Lung microvascular endothelial cell (primary cell): ENCODE data around the gene VGLL4. TPM values are rescaled to one million over a fixed set of nuclear protein-coding genes. Genes with fewer than 3 reads are reported as not detected.
A peak's percentile ranks its signal among the peaks of the same experiment; 100 is the strongest.

Experiments
- DNase-seq, 2 donors: peaks; one replicate each; pipeline versions ENCODE4 v3.0.0 to v3.0.0-alpha.2; 2010; ENCODE audit warnings: low read depth in 2 of 2
- total RNA-seq: library from RNA; depleted of rRNA; stranded (reverse); fragments of >200 nt; gene quantifications from 2 replicates; pipeline ENCODE4 v1.2.1, GENCODE V29; 2014

VGLL4 gene
- total RNA-seq, 1 donor from 2014 or later = 58.1 TPM

DNA sequence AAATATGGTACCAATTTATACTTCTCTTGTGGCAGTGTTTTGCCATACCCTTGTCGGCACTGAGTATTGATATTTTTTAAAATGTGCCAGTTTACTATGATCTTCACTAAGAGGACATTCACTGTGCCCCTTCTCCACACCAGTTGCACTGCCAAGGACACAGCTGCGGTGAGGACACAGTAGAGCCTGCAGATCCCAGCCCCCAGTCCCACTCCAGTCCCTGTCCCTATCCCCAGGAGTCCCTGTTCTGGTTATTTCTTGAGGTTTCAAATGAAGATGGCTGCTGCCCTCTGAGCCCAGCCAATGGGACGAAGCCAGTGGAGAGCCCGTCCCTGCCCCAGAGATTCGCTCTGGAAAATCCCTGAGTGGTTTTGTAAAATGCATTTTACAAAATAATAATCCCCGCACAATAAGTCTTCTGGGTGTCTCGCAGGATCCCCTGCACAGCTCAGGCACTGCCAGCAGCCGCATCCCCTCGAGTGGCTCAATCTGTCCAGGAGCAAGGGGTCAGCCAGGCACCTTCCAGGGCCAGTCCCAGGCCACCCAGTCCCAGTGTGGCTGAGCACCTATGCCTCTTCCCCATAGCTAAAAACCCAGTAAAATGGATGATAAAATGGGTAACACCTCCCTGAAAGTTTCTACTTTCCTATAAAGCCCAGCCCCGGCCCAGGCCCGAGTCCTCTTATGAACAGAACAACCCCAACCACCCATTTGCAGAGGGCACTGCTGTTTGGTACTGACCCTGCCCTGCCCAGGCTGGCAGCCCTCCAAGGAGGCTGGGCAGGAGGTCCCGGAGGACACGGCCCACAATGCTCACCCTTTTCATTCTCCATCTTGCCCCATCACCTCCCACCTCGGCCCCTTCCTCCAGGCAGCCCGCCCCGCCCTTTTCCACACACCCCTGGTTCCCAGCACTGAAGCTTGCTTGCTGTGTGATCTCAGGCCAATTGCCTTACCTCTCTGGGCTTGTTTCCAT lies 91.1 kb downstream of the VGLL4 start:
- DNase-seq = no peak

DNA sequence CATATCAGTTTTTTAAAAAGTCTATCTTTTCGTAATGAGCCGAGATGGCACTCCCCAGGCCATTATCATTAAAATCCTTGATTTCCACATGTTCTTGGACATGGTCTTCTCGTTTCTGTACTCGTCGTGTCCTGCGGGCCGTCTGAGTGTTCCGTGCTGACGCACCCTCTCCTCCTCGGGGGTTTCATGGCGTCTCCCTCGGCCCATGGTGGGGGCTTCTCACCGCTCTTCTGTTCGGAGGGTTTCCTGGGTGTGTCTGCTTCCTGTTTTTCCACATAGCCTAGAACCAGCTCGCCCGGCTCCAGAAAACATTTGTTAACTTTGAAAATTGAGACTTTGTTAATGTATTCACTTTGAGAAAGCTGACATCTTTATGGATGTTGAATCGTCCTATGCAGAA lies 92.7 kb downstream of the VGLL4 start:
- no peak for DNase-seq

- no peak for DNase-seq
These were observed 94.1 kb downstream of the VGLL4 start for GRCh38 chr3:11549580-11550140.

GRCh38 chr3:11548721-11549131 lies 95.0 kb downstream of the VGLL4 start:
- DNase-seq = peak; percentile 75 to 85

DNA sequence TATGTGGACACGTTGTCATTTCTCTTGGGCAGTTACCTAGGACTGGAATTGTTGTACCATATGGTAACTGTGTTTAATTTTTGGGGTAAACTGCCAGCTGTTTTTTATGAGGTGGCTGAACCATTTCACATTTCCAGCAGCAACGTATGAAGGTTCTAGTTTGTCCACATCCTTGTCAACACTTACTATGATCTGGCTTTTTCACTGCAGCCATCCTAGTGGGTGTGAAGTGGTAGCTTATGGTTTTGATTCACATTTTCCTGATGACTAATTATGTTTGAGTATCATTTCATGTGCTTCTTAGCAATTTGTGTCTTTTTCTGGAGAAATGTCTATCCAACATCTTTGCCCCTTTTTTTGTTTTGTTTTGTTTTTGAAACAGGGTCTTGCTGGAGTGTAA lies 96.2 kb downstream of the VGLL4 start:
- DNase-seq = no peak

- no peak for DNase-seq
These were observed 96.9 kb downstream of the VGLL4 start for GRCh38 chr3:11546657-11547302.

GRCh38 chr3:11545186-11545851 lies 98.4 kb downstream of the VGLL4 start:
- DNase-seq = no peak

DNA sequence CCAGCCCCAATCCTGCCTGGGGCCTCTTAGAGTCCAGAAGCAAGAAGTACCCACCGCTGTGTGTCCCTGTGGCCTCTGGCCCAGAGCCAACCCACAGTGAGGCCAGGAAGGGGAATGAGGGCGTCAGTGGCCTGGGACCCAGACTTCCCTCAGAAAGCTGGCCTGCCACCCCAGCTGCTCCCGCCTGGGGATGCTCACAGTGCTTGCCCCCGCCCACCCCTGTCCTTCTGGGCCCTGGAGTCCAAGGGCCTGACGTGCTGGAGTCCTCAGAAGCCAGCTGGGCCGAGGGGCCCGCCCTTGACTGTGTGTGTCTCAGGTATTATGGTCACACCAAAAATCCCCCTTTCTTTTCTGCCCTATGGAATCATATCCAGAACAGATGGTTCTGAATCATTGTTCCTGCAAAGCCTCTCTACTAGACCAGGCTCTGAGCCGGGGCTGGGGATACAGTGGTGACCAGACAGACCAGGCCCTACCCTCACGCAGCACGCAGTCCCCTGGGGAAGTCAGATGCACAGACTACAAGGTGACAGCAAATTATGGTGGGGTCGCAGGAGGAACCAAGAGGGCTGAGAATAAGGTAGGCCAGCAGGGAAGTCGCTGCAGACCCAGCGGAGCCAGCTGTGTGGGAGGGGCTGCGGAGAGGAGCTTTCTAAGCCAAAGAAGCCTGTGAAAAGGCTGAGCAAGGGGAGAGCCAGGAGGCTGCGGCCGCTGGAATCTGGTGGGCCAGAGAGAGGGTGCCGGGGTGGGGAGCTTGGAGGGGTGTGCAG lies 99.1 kb downstream of the VGLL4 start:
- no peak for DNase-seq

- no peak for DNase-seq
These were observed 99.7 kb downstream of the VGLL4 start for GRCh38 chr3:11543948-11544387.

DNA sequence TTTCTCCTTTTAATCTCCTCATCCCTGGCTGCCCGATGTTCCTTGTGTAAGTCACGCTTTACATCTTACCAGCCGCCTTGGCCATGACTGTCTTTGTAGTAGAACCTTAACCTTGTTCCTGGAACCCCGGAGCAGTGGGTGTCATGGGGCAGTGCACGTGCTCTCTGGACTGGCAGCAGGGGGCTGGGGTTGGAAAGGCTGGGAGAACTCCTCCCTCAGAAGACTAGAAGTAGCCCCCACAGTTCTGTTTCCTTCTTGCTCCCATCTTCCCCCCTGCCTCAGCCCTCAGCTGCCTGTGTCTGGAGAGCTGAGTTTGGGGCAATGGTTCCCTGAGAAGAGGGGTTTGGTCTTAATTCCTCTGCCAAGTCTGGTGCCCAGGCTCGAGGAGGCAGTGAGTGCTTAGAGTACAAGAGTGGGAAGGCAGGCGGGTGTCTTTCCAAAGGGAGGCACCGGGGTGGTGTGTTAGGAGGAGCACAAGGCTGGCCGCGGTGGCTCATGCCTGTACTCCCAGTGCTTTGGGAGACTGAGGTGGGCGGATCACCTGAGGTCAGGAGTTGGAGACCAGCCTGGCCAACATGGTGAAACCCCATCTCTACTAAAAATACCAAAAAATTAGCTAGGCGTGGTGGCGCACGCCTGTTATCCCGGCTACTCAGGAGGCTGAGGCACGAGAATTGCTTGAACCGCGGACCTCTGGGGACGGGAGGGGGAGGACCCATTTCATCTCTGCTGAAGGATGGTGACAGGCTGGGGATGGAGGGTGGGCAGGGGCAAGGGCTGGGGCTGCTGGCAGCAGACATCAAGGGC lies 100.4 kb downstream of the VGLL4 start:
- no peak for DNase-seq

- no peak for DNase-seq
These were observed 101.2 kb downstream of the VGLL4 start for GRCh38 chr3:11542551-11542950.

DNA sequence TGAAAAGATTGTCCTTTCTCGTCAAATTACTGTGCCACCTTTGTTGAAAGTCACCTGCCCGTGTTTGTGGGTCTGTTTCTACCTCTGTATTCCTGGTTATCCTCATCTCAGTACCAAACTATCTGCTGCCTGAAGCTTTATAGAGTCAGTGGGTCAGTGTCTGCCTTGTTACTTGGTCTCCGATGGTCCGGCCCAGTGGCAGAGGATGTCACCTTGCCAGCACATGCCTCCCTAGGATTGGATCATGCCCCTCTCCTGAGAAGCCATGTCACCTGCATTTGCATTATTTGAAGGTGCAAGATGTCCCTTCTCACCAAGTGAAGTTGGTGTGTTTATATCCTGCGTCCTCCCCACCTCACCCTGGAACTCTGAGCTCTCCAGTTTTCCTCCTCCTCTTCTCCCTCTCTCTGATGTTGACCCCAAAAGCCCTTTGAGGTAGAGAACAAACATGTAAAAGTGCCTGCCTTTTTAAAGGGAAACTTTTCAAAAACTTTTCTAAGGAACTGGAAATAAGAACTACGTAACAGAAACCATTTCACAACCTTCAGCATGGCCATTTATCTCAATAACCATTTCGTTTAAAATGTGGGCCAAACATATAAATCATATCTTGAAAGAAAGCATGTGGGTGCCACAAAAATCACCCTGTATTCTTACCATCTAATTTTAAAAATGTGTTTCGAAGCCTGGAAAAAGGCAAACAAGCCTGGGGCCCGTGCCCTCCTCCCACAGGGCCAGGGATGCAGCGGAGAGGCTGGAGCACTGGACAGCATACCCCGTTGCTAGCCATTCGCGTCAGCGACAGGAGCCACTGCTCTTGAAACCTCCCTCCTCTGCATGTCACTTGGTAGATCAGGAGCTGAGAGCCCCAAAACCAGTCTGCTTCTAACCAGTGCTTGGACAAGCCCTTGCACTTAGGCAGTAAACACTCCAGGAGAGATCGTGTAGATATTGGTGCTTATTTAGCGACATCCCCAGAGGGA lies 102.1 kb downstream of the VGLL4 start:
- no peak for DNase-seq

DNA sequence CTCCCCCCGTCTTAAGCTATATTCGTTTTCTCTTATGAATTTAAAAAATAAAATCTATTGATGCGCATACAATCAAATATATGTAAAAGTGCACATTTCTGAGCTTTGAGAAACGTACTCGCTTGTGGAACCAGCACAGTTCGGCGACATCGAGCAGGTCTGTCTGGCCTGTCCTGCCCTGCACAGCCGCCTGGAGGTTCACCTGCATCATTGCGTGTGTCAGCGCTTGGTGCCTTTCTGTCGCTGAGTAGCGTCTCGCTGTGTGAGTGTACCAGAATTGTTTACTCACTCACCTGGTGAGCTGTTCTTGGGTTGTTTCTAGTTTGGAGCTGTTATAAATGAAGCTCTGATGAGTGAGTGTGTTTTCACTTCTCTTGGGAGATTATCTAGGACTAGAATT lies 104.0 kb downstream of the VGLL4 start:
- DNase-seq = no peak

GRCh38 chr3:11539218-11539617 lies 104.5 kb downstream of the VGLL4 start:
- DNase-seq = no peak

DNA sequence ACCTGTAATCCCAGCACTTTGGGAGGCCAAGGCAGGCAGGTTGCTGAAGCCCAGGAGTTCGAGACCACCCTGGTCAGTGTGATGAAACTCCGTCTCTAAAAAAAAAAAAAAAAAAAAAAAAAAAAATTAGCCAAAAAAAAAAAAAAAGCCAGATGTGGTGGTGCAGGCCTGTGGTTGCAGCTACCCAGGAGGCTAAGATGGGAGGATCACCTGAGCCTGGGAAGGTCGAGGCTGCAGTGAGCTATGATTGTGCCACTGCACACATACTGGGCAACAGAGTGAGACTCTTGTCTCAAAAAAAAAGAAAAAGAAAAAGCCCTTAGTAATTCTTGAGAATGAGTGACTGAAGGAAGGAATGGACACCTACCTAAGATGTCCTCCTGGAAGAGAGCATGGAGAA lies 105.1 kb downstream of the VGLL4 start:
- DNase-seq = no peak

GRCh38 chr3:11536936-11537612 lies 106.6 kb downstream of the VGLL4 start:
- DNase-seq = no peak

- peak in 1 of 2 donors; percentile 85 for DNase-seq
These were observed 107.4 kb downstream of the VGLL4 start for GRCh38 chr3:11536132-11536935.
